Ovary (tissue), 3 donors: ENCODE results near the gene TNS1.

ENCODE experiments used
- CTCF ChIP-seq, 3 donors: fragments of 450-650 bp in 2 of 3; fragments of 200-600 bp in 1 of 3; IDR thresholded peaks; one replicate each; pipeline versions ENCODE4 v1.5.1 to v1.8.0; 2016 to 2022; ENCODE audit warnings: antibody characterized with exemption in 3 of 3, mild to moderate bottlenecking in 1 of 3
- EP300 ChIP-seq: sonication (generic); formaldehyde crosslinking; IDR thresholded peaks from one replicate; pipeline ENCODE4 v1.6.1; 2017; ENCODE audit warnings: antibody characterized with exemption
- POLR2A ChIP-seq: fragments of 450-650 bp; IDR thresholded peaks from one replicate; pipeline ENCODE4 v1.6.1; 2017; ENCODE audit warnings: antibody characterized with exemption, mild to moderate bottlenecking, moderate library complexity
- donor health status: DM: no; HTN: no; CAD: no.

GRCh38 chr2:217866457-217866856 is 136.3 kb downstream of the TNS1 start:
- TF ChIP-seq CTCF (IDR thresholded peaks at IDR 0.05) (no peak), POLR2A (no peak), EP300 (no peak)
